Spinal cord (tissue), 10 donors: ENCODE data around the gene CPVL. TPM values are rescaled to one million over a fixed set of nuclear protein-coding genes. Genes with fewer than 3 reads are reported as not detected.
"Not testable (repeated sequence)": the region's sequence is repeated elsewhere in the genome, so short reads cannot be mapped to it uniquely, and the experiment has no call there.

Experiments used
- DNase-seq, 6 donors: peaks; one replicate each; pipeline versions ENCODE4 v3.0.0 to v3.0.0-alpha.2; 2013 to 2015; ENCODE audit warnings: low spot score in 6 of 6, low read depth in 4 of 6
- H3K27ac ChIP-seq: one replicate; pipeline ENCODE4 v1.5.1; 2013; ENCODE audit warnings: low read depth, low read length, control low read depth
- H3K27me3 ChIP-seq: one replicate; pipeline ENCODE4 v1.6.1; 2013; ENCODE audit warnings: low read length; ENCODE audit not compliant: control insufficient read depth, insufficient read depth
- H3K36me3 ChIP-seq: one replicate; pipeline ENCODE4 v1.6.1; 2013; ENCODE audit warnings: low read length; ENCODE audit not compliant: control insufficient read depth, insufficient read depth
- H3K4me1 ChIP-seq: one replicate; pipeline ENCODE4 v1.6.1; 2013; ENCODE audit warnings: low read length; ENCODE audit not compliant: control insufficient read depth, insufficient read depth
- H3K4me3 ChIP-seq: one replicate; pipeline ENCODE4 v1.5.1; 2013; ENCODE audit warnings: low read depth, low read length, control low read depth
- H3K9me3 ChIP-seq: one replicate; pipeline ENCODE4 v1.6.1; 2013; ENCODE audit warnings: low read length; ENCODE audit not compliant: control insufficient read depth, insufficient read depth
- WGBS: methylation state at CpG from one replicate; pipeline ENCODE4 v1.1.5; 2013; ENCODE audit warnings: missing lambda C conversion rate; ENCODE audit not compliant: insufficient coverage; 5-methylcytosine and 5-hydroxymethylcytosine counted together
- polyA plus RNA-seq, 2 donors: library from polyadenylated mRNA; unstranded; fragments of 120-200 nt; gene quantifications; one replicate each; pipeline ENCODE4 v1.2.1, GENCODE V29; 2013; ENCODE audit not compliant: insufficient read length in 2 of 2
- total RNA-seq, 2 donors: library from RNA; depleted of rRNA in 1 of 2; stranded (reverse); fragments of 120-200 nt in 1 of 2; fragments of >200 nt in 1 of 2; gene quantifications; one replicate each; pipeline versions ENCODE4 v1.2.3 to v1.2.4, GENCODE V29; 2013 to 2014
- donor health status: healthy.

Gene CPVL
- total and polyA plus RNA-seq, 4 donors = 14.2 to 42.2 (median 14.9) TPM

DNA sequence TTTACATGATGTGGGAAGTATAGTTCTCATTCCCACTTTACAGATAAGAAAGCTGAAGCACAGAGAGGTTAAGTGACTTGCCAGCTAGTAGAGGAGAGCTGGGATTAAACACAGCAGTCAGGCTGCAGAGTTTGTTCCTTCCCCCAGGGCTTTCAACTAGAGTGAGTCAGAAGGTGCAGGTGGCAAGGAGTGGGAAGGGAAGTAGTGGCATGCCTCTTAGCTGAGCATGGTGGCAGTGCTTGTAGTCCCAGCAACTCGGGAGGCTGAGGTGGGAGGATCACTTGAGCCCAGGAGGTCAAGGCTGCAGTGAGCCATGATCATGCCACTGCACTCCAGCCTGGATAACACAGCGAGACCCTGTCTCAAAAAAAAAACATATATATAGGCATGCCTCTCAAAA is 32.1 kb downstream of the CPVL start:
- not testable (repeated sequence) for H3K4me1 ChIP-seq, DNase-seq, H3K36me3 ChIP-seq, H3K4me3 ChIP-seq, H3K9me3 ChIP-seq, H3K27ac ChIP-seq, H3K27me3 ChIP-seq
- WGBS = 90% methylated on average over 2 of the region's 2 CpGs

DNA sequence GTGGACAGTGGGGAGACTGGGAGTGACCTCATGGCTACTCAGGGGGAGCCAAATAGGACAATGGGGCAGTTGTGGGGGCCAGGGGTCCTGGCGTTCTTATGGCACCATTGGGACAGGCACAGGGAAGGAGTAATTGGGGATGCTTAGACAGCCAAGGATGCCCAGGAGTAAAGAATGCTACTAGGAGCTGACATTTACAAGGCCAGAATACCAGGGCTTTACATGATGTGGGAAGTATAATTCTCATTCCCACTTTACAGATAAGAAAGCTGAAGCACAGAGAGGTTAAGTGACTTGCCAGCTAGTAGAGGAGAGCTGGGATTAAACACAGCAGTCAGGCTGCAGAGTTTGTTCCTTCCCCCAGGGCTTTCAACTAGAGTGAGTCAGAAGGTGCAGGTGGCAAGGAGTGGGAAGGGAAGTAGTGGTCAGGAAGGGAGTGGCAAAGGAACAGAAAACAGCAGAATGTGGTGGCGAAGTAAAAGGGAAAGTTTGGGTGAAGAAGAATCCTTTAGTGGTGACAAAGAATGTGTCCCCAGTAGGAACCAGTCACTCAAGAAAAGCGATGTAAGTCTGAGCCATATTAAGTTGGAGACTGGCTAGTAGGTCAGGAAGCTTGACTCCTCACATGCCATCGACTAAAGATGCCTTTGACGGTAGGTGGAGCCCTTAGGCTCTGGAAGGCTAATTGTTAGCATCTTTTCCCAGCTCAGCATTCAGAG is 32.8 kb downstream of the CPVL start:
- WGBS = 75% methylated on average over 2 of the region's 5 CpGs
- H3K9me3 ChIP-seq = no peaks in the 10 kb centered on the region
- H3K27me3 ChIP-seq = no peaks in the 10 kb centered on the region
- H3K27ac ChIP-seq = no peak overlapping the region
- H3K36me3 ChIP-seq = no peaks in the 10 kb centered on the region
- no peaks in the 10 kb centered on the region for H3K4me1 ChIP-seq
- no peak for DNase-seq
- H3K4me3 ChIP-seq = no peak overlapping the region

DNA sequence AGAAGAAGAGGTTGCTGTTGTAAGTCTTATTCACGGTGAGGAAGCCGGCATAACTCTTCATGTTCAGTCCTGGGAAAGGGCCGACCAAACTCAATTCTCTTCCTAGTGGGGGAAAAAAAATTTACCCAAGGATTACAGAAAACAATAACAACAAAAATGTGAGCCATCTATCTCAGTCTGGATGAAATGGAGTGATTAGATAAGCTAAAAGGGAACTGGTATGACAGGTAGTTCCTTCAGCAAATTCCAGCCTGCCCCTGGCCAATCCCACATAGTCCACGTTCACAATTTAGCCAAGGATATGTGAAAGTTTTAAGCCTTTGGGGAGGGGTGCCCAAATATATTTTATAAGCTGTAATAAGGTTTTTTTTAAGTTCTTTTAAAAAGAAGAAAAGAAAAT is 33.6 kb downstream of the CPVL start:
- H3K27ac ChIP-seq = no peak overlapping the region
- no peaks in the 10 kb centered on the region for H3K27me3 ChIP-seq
- DNase-seq = no peak
- WGBS = no CpG with 5 or more reads among the region's 4 CpGs
- H3K9me3 ChIP-seq = no peaks in the 10 kb centered on the region
- H3K4me1 ChIP-seq = no peaks in the 10 kb centered on the region
- no peaks in the 10 kb centered on the region for H3K36me3 ChIP-seq
- no peak overlapping the region for H3K4me3 ChIP-seq

DNA sequence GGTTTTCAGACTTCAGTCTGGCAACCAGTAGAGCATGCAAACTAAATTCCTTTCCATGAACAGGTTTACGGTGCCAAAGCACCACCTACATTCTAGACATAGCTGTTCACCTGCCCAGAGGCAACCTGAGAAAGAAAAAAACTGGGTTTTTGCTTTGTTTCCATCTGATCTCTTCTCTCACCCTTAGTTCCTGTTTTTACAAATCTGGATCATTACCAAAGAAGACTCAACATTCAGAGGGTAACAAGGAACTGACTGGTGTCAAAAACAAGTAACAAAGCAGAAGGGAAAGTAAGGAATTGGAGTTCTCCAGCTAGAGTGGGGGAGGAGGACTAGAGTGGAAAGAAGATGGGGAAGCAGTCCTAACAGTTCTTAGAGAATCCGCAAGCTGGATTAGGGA is 36.4 kb downstream of the CPVL start:
- Histone ChIP-seq H3K27me3 (no peaks in the 10 kb centered on the region), H3K9me3 (no peaks in the 10 kb centered on the region), H3K27ac (no peak overlapping the region), H3K4me1 (no peaks in the 10 kb centered on the region), H3K4me3 (no peak overlapping the region), H3K36me3 (no peaks in the 10 kb centered on the region)
- WGBS = no CpG with 5 or more reads among the region's 2 CpGs
- no peak for DNase-seq

DNA sequence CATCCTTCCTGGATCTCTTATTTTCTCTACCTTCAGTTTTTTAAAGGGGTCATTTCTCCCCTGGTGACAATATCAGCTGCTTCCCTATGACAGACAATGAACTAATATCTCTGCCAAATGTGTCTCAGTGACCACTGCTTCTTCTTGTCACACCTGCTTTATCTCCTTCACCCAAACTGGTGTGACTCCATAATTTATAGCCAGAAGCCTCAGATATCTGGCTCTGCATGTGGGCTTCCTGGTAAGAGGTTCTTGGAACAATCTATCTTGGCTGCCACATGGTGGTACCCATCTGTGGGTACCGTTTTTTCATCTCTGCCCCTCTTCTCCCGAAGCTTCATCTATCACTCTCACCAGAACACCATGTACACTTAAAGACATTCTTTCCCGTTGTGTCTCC is 37.0 kb downstream of the CPVL start:
- 83% methylated on average over 1 of the region's 3 CpGs for WGBS
- H3K4me1 ChIP-seq = no peaks in the 10 kb centered on the region
- DNase-seq = no peak
- no peaks in the 10 kb centered on the region for H3K27me3 ChIP-seq
- H3K4me3 ChIP-seq = no peak overlapping the region
- no peak overlapping the region for H3K27ac ChIP-seq
- H3K9me3 ChIP-seq = no peaks in the 10 kb centered on the region
- H3K36me3 ChIP-seq = no peaks in the 10 kb centered on the region

DNA sequence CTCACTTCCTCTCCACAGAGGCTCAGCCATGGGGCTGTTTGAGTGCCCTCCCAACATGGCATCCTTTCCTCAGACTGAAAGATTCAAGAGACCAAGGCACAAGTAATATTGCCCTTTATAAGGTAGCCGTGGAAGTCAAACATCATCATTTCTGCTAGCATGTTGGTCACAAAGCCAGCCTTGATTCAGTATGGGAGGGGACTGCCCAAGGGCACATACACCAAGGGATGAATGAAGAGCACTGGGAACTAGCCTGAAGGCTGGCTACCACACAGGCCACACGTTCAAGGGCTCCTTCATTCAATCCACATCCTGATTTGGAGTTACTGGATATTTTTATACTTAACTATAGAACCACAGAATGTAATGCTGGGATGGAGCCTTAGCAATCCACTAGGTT is 39.3 kb downstream of the CPVL start:
- Histone ChIP-seq H3K4me1 (no peaks in the 10 kb centered on the region), H3K9me3 (no peaks in the 10 kb centered on the region), H3K27me3 (no peaks in the 10 kb centered on the region), H3K36me3 (no peaks in the 10 kb centered on the region), H3K4me3 (no peak overlapping the region), H3K27ac (no peak overlapping the region)
- DNase-seq = no peak
- no CpG with 5 or more reads among the region's 2 CpGs for WGBS

DNA sequence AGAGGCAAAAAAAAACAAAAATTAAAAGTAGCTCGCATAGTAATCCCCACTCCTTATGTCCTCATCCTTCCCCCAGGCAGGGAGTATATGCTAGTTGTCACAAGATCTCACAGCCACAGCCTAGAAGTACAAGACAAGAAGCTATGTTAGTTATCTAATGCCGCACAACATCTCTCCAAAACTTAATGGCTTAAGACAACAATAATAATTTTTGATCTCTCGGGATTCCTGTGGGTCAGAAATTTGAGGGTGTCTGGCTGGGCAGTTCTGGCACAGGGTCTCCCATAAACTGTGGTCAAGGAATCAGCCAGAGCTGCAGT is 39.7 kb downstream of the CPVL start:
- no peaks in the 10 kb centered on the region for H3K27me3 ChIP-seq
- no peaks in the 10 kb centered on the region for H3K36me3 ChIP-seq
- no peak for DNase-seq
- no peak overlapping the region for H3K27ac ChIP-seq
- WGBS = 40% methylated on average over 1 of the region's 3 CpGs
- H3K4me3 ChIP-seq = no peak overlapping the region
- H3K4me1 ChIP-seq = no peaks in the 10 kb centered on the region
- H3K9me3 ChIP-seq = no peaks in the 10 kb centered on the region

DNA sequence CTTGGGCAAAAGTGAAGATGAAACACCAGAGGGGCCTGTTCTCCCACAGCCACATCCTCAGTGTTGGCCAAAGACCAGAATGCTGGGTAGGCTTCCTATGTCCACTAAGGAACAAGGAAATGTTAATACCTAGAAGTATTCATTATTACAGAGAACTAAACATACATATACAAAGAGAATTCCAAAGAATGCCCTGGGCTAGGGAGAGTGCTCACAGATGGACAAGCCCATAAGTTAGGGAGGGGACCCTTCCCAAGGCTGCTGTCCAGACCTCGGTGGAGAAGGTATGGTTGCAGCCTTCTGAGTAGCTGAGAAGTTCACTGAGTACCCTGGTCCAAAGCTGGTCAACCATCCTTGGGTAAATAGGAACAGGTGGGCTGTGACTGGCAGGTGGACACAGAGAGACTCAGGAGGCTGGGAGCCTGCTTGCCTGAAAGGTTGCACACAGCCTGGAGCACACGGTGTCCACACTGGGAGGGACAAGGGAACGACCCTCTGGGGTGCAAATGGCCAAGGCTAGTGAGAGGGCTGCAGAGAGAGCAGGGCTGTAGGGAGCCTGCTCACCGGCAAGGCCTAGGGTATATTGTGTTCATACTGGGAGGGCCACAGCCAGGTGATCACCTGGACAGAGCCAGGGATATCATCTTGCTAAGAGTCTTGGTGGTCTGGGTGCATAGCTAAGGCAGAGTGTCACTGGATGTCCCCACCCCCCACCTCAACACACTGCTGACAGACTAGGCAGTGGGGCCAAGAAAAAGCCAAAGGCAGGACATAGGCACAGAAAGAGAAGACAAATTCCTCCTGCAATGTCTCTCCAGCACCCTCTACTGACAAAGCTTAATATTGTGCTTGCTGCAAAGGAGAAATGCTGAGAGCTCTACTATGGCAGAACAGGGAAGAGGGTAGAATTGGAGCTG is 40.3 kb downstream of the CPVL start:
- no peaks in the 10 kb centered on the region for H3K4me1 ChIP-seq
- H3K4me3 ChIP-seq = no peak overlapping the region
- H3K27ac ChIP-seq = no peak overlapping the region
- WGBS = 67% methylated on average over 4 of the region's 4 CpGs
- H3K9me3 ChIP-seq = no peaks in the 10 kb centered on the region
- H3K27me3 ChIP-seq = no peaks in the 10 kb centered on the region
- H3K36me3 ChIP-seq = no peaks in the 10 kb centered on the region
- DNase-seq = peak in 5 of 6 donors; percentile 55 to 94 (median 70)

DNA sequence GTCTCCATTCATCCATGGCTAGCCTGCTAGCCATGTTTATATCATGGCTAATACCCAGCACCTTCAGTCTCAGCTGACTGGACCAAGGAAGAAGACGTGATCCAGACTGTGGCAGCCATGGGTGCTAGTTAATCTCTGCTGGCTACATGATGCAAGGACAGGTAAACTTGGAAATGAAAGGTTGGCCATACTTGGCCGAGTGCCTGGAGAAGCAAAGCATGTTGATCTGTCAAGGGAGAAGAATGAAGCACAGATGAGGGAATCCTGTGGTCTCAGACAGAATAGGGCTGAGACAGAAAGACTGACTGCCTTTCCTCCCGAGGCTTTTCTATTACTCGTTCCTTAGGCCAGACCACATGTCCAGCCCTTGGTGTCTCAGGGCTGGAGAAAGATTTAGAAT is 41.1 kb downstream of the CPVL start:
- WGBS = 80% methylated on average over 2 of the region's 4 CpGs
- no peaks in the 10 kb centered on the region for H3K27me3 ChIP-seq
- H3K9me3 ChIP-seq = no peaks in the 10 kb centered on the region
- no peaks in the 10 kb centered on the region for H3K4me1 ChIP-seq
- no peaks in the 10 kb centered on the region for H3K36me3 ChIP-seq
- DNase-seq = no peak
- H3K4me3 ChIP-seq = no peak overlapping the region
- no peak overlapping the region for H3K27ac ChIP-seq
